ELR (cell line): ENCODE measurements around the gene AGMO.

Experiments used
- DNase-seq: peaks from one replicate; pipeline ENCODE4 v3.0.0-alpha.2; 2015; ENCODE audit warnings: low read depth

Gene AGMO

DNA sequence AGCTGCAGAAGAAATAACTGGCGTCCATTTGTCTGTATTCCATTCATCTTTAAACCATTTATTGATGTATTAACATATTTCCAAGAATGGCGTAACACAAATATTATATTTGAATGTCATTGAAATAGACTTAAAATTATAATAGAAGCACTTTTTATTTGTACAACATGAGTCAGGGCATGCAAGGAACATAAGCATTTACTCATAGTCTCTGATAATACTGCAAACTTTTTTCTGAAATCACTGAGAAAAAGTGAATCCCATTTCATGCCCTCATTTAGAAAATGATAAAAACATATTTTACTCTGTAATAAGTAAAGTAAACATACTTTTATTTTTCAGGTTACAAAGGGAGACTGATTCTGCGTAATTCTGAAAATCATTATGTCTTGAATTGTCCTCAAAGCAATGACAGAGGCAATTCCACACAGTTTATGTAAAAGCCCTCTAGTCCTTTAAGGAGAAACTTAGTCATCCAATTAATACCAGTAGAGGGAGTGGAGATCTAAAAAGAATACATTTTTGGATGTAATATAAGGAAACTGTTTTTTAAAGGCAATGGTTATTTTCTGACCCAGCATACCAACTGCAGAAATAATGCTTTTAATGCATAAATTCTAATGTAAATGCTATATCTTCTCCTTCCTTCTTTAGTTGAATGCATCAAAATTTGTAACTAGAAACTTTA, 58.1 kb downstream of the AGMO start:
- DNase-seq, result peak; percentile 45

DNA sequence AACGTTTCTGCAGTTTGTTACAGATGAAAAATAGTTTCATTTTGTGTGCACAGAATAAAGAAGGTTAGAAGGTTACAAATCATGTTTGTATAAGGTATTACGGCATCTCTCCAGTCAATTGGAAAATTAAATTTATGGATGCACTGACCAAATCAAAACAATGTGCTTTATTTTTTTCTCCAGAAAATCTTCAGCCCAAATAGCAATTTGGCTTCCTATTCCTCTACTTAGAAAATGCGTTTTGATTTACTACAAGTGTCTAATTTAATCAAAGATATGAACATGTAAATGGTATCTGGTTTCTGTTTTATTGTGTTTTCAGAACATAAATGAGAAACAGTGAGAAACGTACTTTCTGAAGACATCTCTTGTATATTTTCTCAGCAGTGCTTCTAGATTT, 63.4 kb downstream of the AGMO start:
- DNase-seq, result no peak

DNA sequence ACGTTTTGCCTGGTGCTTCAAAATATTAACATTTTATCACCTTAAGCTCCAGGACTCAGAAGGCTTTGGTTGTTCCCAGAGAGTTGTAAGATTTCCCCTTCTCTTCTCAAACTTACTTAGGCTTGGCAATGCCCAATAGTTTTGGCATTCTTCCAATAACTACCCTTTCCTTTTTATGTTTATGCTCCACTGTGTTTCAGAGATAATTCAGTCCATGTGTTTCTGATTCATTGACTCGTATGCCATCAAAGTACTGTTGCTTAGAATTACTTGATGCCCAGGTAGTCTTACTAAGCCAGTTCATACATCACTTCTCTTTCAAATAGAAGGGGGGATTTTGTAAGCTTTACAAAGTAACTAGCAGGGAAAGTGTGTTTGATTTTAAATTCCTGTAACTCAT, 66.6 kb downstream of the AGMO start:
- no peak for DNase-seq

DNA sequence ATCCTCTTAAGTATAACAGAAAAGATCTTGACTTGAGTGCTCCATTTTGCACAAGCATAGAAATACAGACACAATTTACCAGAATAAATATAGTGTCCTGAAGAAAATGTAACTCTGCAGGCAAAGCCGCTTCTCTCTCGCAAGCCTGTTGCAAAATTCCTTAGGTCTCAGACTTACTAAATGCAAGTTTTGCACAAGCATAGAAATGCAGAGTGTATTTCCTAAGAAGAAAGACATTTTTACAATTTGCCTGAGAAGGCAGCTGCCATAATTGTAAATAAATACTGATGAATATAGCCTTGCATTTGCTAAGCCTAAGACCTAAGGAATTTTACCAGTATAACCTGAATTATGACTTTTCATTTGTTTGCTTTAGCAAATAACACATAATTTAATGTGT, 67.1 kb downstream of the AGMO start:
- DNase-seq, result no peak

DNA sequence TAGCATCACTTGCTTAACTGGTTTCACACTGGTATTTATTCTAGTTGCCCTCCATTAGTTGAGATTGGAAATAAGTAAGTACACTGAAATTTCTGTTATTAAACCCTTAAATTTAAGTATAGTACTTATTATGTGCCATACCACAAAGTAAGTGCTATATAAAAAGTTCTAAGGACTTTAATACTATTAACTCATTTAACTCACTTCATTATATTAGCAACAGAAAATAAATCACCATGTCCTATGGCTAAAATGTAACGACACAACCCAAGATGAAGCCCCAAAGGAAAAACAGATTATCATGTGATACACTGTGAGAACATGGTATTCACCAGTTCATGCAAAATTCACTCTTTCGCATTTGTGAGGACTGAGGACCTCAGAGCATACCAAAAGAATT, 70.5 kb downstream of the AGMO start:
- DNase-seq, result no peak

DNA sequence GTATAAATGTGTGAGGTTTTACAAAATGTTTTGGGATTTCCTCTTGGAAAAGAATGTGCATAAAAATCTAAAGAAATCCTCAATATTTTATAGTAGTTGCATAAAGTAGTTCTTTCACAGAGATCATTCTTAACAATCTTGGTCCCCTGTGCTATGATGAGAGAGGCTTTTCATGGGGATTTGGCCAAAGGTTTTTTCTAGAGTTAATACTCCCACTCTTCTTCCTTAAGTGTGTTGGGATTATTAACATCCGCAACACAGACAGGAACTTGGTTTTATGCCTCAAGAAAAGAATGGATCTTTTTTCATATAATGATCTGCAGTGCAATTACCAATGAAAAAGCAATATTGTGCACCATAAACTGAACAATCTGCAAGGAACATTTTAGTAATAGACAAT, 71.5 kb downstream of the AGMO start:
- DNase-seq, result no peak

DNA sequence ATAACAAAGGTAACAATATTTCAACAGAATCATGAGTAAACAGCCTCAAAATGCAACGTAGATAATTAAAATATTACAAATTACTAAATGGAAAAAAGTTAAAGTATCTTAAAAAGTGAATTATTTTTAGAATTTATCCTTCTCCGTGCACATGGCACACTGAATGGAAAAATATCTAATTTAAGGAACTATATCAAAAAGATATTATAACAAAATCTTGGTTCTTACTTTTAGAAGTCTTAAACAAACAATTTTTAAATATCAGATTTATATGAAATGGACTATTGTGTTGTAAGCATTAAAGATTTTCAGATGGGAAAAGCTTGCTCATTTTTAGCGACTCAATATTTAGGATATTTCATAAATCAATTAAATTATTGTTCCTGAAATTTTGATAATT, 72.0 kb downstream of the AGMO start:
- DNase-seq, result no peak

DNA sequence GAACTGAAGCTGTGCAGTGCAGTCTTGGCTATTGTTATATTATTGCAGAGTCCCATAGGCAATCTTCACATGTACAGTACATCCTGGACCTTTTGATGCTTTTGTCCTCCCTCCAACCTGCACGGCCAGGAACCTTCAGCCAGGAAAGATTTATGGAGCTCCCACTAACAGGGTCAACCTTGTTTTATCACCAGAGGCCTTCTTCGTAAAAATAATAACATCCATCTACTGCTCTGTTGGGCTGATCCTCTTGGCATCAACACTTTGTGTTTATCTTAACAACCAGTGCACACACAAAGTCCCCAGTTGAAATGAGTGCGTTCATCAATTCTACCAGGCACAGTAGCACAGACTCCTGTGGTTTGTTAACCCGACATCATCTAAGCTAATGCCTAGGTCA, 72.4 kb downstream of the AGMO start:
- no peak for DNase-seq

DNA sequence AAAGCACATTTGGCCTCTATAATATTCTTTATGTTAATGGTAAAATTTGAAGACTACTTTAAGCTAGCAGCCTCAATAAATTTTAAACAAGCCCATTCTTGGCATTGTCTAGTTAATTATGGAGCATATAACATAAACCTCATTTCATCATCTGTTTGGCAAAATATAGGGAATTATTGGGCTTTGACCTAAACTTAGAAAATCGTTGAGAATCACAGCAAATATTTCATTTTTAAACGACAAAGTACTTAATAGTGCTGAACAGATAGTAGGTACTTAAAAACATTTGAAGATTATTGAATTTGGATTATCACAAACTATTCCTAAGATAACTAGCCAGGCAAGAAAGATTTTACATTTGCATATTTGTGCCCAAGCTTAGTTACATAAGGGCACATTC, 73.4 kb downstream of the AGMO start:
- no peak for DNase-seq

DNA sequence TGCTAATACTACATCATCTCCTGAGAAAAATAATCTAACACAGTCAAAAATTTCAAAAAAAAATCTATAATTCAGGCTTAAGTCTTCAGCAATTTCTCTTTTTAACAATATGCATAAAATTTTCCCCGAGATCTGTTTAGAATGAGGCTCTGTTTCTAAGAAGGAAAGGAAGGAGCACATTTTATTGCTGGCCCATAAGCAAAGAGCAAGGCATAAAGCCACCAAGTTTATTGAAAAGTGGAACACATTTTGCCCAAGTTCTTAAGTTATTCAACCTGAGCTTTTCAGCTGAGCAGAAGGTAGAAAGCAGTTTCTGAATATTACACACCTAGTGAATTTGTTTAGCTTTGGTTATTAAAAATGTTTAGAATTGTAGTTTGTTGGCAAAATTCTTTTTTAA, 73.9 kb downstream of the AGMO start:
- no peak for DNase-seq

DNA sequence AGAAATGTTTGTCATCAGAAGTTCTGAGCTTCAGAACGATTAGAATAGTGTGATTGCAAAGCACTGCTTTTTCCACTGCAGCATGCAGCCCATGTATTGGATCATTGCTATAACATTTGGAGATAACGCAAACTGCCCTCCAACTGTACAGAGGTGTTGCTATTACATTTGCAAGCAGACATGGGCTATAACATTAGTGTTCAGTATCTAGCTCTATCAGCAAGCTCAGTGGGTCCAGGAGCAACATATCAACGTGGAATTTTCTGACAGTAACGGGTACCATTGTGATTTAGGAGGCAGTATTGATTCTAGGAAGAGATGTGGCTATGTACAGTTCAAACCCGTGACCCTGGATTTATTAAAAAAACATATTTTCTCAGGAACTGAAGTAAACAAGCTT, 75.8 kb downstream of the AGMO start:
- no peak for DNase-seq

DNA sequence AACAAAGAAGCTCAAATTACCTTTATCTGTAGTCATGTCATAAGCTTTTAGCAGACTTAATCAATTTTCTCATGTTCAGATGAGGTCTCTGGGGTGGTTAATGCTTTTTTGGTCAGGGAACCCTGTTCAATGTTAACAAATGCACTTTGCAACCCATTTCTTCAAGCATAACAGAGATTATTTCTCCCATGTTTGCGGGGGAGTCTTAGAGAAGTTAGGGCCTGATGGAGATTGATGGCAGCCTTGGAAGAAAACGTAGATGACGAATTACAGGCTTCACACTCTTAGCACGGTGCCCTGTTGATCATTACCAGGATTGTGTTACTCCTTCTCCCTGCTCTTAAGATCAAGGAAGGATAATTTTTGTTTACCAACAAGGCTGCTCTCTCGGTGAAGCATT, 76.4 kb downstream of the AGMO start:
- no peak for DNase-seq

DNA sequence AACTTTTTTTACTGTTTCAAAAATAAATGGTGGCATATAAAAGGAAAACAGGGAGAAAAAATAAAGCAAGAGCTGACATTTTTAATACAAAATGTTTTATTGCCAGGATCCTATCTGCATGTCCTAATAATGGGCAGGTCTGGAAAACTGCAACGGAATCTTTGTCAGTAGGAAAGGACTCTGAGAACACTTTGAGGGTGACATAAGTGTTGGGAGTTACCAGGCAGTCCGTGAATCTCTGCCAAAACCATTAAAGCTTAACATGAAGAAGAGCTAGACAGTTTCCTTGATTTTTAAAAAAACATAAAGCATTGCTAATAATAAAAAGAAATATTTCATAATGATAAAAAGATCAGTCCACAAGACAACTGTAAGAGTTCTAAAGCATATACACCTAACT, 80.7 kb downstream of the AGMO start:
- no peak for DNase-seq

DNA sequence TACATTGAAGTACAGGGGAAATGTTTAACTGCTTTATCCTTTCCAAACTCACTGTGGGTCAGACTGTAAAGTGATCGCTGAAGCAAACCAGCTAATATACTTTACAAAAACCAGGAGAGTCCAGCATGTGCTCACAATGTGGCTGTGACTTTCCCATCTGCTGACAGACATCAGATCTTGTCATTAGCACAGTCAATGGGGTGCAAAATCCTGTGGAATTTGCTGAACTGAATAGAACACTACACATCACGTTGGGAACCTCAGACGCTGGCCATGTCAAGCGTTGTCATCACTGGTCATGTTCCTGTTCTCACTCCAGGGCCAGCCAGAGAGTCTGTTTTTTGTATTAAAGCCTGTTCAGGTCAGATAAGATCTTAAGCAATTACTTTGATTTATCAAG, 83.4 kb downstream of the AGMO start:
- DNase-seq, result no peak

DNA sequence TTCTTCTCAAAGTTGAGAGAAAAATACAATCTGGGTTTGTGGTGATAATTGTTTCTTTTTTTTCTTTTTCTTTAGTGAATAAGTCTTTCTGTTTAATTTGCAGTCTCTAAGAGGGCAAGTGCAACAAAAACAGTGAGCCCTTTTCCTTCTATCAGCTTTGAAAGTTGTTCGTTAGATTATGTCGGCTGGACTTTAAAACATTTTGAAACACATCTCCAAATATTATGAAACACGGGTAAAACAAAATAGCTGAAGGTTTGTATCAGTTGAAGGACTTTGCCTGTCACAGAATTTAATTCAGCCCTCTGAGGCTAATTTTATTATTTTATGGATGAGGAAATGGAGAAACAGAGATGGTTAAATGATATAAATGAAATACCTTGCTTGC, 85.3 kb downstream of the AGMO start:
- DNase-seq, result no peak

DNA sequence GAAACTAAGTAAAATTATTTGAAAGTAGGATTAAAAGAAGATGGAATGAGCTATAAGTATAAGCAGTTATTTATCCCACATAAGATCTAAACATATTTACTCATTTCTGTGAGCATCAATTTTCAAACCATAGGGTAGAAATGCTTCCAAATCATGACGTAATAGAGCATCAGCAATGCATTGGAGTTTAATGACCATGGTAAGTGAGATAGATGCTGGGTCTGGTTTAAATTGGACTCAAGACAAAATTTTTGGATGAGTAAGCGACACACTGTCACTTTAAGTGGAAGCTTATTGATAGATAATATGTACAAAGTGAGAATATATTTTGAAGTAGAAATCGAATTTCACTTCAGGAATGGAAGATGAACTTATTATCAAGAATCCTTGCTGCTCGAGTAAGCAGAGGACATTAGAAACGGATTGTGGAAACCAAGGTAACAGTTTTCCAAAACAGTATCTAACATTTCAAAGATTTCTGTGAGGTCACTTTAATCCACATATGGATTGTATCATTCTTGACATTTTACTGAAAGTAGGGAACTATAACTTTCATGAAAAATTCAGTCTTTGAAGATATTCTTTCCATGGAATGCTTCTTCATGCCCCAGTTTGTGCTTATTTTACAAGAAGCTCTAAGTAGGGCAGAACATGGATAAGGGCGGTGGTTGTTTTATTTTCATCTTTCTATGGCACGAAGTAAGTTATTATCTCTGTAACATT, 85.8 kb downstream of the AGMO start:
- DNase-seq, result no peak

DNA sequence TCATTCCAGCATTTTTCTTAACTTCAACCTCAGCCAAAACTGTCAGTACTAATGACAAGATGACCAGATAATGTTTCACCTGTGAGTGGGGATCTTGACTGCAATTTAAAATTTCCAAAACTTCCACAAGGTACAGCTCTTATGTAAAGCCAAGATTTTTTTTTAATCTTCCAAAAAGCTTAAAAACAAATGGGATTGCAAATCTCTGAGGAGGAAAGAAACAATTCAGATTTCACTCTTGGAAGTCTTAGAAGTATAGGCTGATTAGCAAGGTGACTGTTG, 90.2 kb downstream of the AGMO start:
- no peak for DNase-seq

DNA sequence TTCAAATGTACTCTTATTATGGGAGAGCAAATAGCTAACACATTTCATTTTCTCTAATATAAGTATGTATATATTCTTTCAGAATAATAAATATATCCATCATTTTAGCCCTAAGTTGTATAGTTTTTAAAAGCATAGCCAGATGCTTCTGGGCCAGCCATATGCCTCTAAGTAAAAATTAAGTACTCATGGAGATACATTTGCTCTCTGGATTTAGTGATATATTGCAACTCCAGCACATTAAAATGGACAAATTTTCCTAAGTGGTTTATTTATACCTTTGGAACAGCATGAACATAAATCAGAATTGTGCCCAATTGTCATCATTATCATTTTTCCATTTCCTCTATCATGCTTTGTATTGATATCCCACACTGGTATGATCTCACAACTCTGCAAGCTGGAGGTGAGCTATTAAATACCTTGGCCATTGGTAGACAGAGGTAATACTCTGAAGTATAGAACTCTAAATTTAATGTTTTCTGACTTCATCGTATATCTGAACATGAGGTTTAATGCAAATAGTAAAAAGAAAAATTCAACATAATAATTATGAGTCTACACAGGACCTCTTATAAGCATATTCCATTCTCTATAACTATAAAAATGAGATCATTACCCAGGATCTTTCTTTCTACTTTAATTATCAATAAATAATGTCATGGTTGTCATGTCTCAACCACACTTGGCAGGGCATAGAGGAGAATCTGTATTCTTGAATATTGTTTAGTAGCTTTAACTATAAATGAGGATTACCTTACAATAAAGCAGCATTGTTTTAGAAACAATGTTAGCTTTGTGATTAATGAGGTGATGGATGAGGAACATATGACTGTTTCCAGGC, 90.8 kb downstream of the AGMO start:
- no peak for DNase-seq

DNA sequence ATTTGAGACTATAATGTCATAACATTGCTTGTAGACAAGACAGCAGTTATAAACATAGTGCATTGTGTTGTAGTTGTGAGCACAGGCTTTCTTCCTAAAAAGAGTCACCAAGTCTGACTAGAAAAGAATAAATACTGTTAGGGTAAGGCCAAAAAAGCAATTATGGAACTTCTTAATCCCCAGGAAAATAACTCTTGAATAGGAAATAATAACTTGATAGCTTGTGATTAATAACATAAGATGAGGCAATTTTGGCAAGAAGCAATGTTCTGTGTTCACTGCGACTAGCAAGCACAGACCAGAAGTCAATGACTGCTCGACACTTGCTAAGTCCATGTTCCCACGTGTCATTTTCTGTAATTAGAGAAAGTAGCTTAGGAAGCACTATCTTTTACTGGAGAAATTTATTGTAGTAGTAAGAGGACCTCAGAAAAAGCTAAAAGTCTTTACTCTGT, 97.1 kb downstream of the AGMO start:
- no peak for DNase-seq

DNA sequence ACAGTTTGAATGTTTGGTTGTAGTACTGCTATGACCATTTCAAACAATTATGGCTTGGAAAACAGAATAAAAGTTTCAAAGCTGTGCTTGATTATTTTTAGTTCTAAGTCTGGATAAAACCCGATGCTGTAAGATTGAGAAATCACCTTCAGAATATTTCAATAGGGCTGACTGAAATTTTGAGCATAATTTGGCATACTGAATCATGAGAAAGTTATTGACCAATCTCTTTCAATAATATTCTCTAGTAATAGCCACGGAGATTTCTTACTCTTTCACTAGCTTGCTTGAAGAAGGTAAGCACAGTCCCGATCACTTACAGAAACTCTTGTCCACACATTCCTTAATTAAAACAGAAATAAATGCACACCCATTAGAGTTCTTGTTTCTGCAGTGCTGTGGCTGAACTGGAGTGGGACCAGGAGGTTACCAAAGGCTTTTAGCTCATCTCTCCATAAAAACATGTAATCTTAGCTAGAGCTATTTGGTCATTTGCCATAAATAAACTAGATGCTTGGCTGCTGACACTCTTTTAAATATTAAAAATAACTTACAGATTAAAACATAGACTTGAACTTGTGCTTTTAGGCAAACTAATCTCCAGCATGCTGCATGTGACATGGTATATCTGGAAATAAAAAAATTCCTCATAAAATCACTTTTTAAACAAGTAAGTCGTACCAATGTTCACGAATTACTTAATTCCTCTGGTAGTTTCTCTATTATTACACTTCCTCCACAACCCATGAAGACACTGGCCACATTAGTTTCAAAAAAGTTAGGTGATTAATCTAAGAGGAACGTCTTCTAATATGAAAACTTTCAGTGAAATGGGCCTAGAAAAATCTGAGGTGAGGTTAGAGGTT, 97.8 kb downstream of the AGMO start:
- DNase-seq, result peak; percentile 23

DNA sequence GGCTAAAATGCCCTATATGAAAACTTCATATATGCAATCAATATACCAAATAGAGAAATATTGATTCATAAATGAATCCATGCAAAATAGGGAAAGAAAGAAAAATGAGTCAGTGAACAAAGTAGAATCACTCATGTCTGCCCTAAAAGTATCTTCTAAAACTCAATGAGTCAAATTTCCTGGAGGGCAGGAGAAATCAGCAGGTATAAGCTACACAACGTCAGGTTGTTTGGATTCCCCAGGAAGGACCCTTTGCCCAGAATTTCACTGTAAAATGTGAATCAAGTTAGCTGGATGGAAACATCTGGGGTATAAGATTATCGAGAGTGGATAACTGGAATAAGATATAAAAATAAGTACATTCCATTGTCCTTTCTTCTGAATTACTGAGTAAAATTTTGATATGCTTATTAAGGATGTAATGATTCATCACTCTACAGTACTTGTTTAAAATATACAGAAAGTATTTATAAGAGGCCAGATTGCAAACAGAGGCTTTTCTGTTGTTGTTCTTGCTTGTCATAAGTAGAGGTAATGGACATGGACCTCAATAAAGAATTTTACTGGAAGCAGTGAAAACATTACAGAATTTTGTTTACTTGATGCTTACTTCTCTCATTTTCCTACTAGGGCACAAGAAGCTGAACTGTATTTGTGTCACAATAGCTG, 99.0 kb downstream of the AGMO start:
- DNase-seq, result peak; percentile 75

DNA sequence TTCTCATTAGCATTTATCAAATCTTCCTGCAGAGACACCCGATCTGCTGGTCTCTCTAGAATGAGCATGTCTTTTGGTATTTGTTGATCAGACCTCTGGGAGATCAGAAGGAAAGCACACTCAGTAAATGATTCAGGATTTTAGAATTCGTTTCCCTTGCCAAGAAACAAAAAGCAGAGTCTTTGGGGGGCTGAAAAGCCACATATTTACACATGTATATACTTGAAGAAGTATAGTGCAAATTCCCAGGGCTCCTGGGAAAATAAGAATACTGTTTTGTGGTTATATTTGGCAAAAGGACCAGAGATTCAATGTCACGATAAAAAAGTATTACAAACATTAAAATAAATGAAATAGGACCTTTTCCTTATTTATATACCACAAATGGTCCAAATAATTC, 100.2 kb downstream of the AGMO start:
- DNase-seq, result peak; percentile 94
